ENCODE measurements around the gene B3GALNT1. TPM values are rescaled to one million over a fixed set of nuclear protein-coding genes. Genes with fewer than 3 reads are reported as not detected.
"Not testable (repeated sequence)": the region's sequence is repeated elsewhere in the genome, so short reads cannot be mapped to it uniquely, and the experiment has no call there.

B3GALNT1 gene
- total and polyA plus RNA-seq, 4 donors, result 4.6 to 24.0 (median 15.3) TPM

GRCh38 chr3:161038725-161039124, 66.4 kb downstream of the B3GALNT1 start:
- DNase-seq (no peak), ATAC-seq (ENCODE audit: insufficient read depth, low FRiP score) (no peak)
- TF ChIP-seq CTCF (IDR thresholded peaks at IDR 0.05; ENCODE audit: control extremely low read depth, extremely low read depth), result no peak
- H3K36me3 ChIP-seq (ENCODE audit: control insufficient read depth in 4 of 4, insufficient read depth in 4 of 4, low read length in 4 of 4), result no peaks in the 10 kb centered on the region
- no peaks in the 10 kb centered on the region for H3K27me3 ChIP-seq (ENCODE audit: control insufficient read depth in 3 of 3, insufficient read depth in 3 of 3, low read length in 2 of 3)
- H3K9ac ChIP-seq (ENCODE audit: insufficient read depth in 1 of 2, low read length in 2 of 2), result no peak overlapping the region
- WGBS, 2 donors, result 82 to 92% methylated on average over 3 of the region's 3 CpGs
- no peak overlapping the region for H3K27ac ChIP-seq (ENCODE audit: low read depth in 1 of 2, low read length in 1 of 2)
- H3K4me3 ChIP-seq, result no peak overlapping the region
- no peaks in the 10 kb centered on the region for H3K4me1 ChIP-seq (ENCODE audit: control insufficient read depth in 5 of 5, insufficient read depth in 5 of 5, low read length in 5 of 5)
- no peaks in the 10 kb centered on the region for H3K9me3 ChIP-seq (ENCODE audit: control insufficient read depth in 4 of 4, insufficient read depth in 3 of 4, low read length in 3 of 4)

GRCh38 chr3:161035711-161036110, 69.4 kb downstream of the B3GALNT1 start:
- no peaks in the 10 kb centered on the region for H3K4me1 ChIP-seq (ENCODE audit: control insufficient read depth in 5 of 5, insufficient read depth in 5 of 5, low read length in 5 of 5)
- no peak overlapping the region for H3K9ac ChIP-seq (ENCODE audit: insufficient read depth in 1 of 2, low read length in 2 of 2)
- peaks cover 0 to 3% (median 0%) of the 10 kb centered on the region in 4 donors for H3K36me3 ChIP-seq (ENCODE audit: control insufficient read depth in 4 of 4, insufficient read depth in 4 of 4, low read length in 4 of 4)
- ATAC-seq (ENCODE audit: insufficient read depth, low FRiP score) (peak; percentile 34), DNase-seq (peak in 2 of 3 donors; percentile 12 to 24)
- no peaks in the 10 kb centered on the region for H3K27me3 ChIP-seq (ENCODE audit: control insufficient read depth in 3 of 3, insufficient read depth in 3 of 3, low read length in 2 of 3)
- 23 to 36% methylated on average over 2 of the region's 2 CpGs for WGBS, 2 donors
- no peak overlapping the region for H3K4me3 ChIP-seq
- no peak for TF ChIP-seq CTCF (IDR thresholded peaks at IDR 0.05; ENCODE audit: control extremely low read depth, extremely low read depth)
- no peak overlapping the region for H3K27ac ChIP-seq (ENCODE audit: low read depth in 1 of 2, low read length in 1 of 2)
- no peaks in the 10 kb centered on the region for H3K9me3 ChIP-seq (ENCODE audit: control insufficient read depth in 4 of 4, insufficient read depth in 3 of 4, low read length in 3 of 4)

GRCh38 chr3:161034913-161035550, 70.1 kb downstream of the B3GALNT1 start:
- H3K36me3 ChIP-seq (ENCODE audit: control insufficient read depth in 4 of 4, insufficient read depth in 4 of 4, low read length in 4 of 4); H3K9ac ChIP-seq (ENCODE audit: insufficient read depth in 1 of 2, low read length in 2 of 2); H3K9me3 ChIP-seq (ENCODE audit: control insufficient read depth in 4 of 4, insufficient read depth in 3 of 4, low read length in 3 of 4); H3K27me3 ChIP-seq (ENCODE audit: control insufficient read depth in 3 of 3, insufficient read depth in 3 of 3, low read length in 2 of 3); H3K4me1 ChIP-seq (ENCODE audit: control insufficient read depth in 5 of 5, insufficient read depth in 5 of 5, low read length in 5 of 5); H3K4me3 ChIP-seq: not testable (repeated sequence)
- WGBS, 2 donors, result 13 to 29% methylated on average over 5 of the region's 5 CpGs
- peak; percentile 27 for ATAC-seq (ENCODE audit: insufficient read depth, low FRiP score)
- H3K27ac ChIP-seq (ENCODE audit: low read depth in 1 of 2, low read length in 1 of 2), result peak overlapping the region in 1 of 2 donors; percentile 40
- peak in 1 of 3 donors; percentile 4 for DNase-seq

Other genes with a start within 250 kb of the B3GALNT1 start
- 10 to 100 TPM; 40.1 to 64.1 TPM for gene NMD3, start 116.0 kb upstream of the B3GALNT1 start, total RNA-seq
- 10 to 100 TPM; 18.7 to 26.3 TPM for gene NMD3, start 116.0 kb upstream of the B3GALNT1 start, polyA plus RNA-seq